Measurements from ENCODE around the gene ABCC1.

DNA sequence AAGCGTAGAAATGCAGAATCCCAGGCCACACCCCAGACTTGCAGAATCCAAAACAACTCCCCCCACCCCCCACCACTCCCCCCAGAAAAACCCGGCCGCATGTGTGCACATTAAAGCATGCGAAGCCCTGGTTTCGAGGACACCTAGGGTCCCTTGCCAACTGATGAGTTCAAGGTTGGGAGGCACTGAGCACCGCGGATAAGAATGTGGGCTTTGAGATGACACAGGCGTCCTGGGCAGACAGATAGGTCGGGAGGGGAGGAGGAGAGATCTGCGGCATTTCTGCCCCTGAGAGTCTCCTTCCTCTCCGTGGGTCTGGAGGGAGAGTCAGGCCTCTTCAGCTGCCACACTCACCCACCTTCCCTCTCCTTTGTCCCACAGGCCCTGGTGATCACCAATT, 98.3 kb downstream of the ABCC1 start:
- TF ChIP-seq, protein P1, sequence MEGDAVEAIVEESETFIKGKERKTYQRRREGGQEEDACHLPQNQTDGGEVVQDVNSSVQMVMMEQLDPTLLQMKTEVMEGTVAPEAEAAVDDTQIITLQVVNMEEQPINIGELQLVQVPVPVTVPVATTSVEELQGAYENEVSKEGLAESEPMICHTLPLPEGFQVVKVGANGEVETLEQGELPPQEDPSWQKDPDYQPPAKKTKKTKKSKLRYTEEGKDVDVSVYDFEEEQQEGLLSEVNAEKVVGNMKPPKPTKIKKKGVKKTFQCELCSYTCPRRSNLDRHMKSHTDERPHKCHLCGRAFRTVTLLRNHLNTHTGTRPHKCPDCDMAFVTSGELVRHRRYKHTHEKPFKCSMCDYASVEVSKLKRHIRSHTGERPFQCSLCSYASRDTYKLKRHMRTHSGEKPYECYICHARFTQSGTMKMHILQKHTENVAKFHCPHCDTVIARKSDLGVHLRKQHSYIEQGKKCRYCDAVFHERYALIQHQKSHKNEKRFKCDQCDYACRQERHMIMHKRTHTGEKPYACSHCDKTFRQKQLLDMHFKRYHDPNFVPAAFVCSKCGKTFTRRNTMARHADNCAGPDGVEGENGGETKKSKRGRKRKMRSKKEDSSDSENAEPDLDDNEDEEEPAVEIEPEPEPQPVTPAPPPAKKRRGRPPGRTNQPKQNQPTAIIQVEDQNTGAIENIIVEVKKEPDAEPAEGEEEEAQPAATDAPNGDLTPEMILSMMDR (IDR thresholded peaks at IDR 0.05; ENCODE audit: low read depth, low read length) = no peak
- no peak for TF ChIP-seq EZH2phosphoT487 (IDR thresholded peaks at IDR 0.05; ENCODE audit: low read depth)
